GM12891 (cell line): Measurements from ENCODE around the gene MT3.

Experiments used
- POLR2A ChIP-seq: IDR thresholded peaks from 2 replicates; pipeline ENCODE4 v1.6.1; 2011; ENCODE audit warnings: low read depth, low read length, control low read depth
- POLR2AphosphoS5 ChIP-seq: IDR thresholded peaks from 2 replicates; pipeline ENCODE4 v1.6.1; 2011; ENCODE audit warnings: low read depth, low read length, control low read depth
- SPI1 ChIP-seq: IDR thresholded peaks from 2 replicates; pipeline ENCODE4 v1.6.1; 2011; ENCODE audit warnings: low read depth, low read length, control low read depth
- TAF1 ChIP-seq: IDR thresholded peaks from 2 replicates; pipeline ENCODE4 v1.6.1; 2011; ENCODE audit warnings: low read depth, low read length, control low read depth

DNA sequence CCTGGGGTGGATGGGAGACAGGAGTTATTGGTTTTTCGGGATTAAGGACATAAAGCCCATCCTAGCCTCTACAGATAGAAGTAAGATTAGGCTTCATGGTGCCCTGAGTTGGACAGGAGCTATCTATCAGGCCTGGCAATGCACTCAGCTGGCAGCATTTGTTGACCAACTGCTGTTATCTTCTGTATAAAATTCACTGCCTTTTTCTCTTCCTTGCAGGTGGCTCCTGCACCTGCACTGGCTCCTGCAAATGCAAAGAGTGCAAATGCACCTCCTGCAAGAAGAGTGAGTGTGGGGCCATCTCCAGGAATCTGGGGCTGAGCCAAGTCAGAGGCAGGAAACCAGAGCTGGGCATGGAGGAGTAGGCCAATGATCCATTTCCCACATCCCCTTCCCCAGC, 49.7 kb downstream of the MT3 start:
- TF ChIP-seq POLR2A: no peak
- TF ChIP-seq POLR2AphosphoS5: no peak
- TF ChIP-seq SPI1: no peak
- TF ChIP-seq TAF1: no peak
